Stomach (tissue), 4 donors: ENCODE results near the gene GRK3.

Source experiments
- CTCF ChIP-seq, 7 experiments: fragments of 450-650 bp in 4 of 7; fragments of 200-600 bp in 3 of 7; sonication (generic) in 3 of 7; IDR thresholded peaks; one replicate each; pipeline ENCODE4 v1.5.1; 2016 to 2019; ENCODE audit warnings: antibody characterized with exemption in 7 of 7, control low read depth in 2 of 7, mild to moderate bottlenecking in 1 of 7
- POLR2A ChIP-seq, 4 donors: fragments of 450-650 bp; IDR thresholded peaks; one replicate each; pipeline ENCODE4 v1.6.1; 2016; ENCODE audit warnings: antibody characterized with exemption in 4 of 4, control low read depth in 2 of 4, mild to moderate bottlenecking in 1 of 4, moderate library complexity in 1 of 4

- TF ChIP-seq POLR2A (IDR thresholded peaks at IDR 0.05) (no peak), CTCF (IDR thresholded peaks at IDR 0.05) (no peak)
These were observed 10.2 kb upstream of the GRK3 start for GRCh38 chr22:25554238-25554671.
